Glomerular visceral epithelial cell (primary cell): Measurements from ENCODE around the gene ASIC2.

ENCODE experiments used
- DNase-seq: peaks from one replicate; pipeline ENCODE4 v3.0.0-alpha.2; 2016; ENCODE audit errors: extremely low spot score

ASIC2 gene

GRCh38 chr17:33113991-33114370 is 179.1 kb downstream of the ASIC2 start:
- no peak for DNase-seq

DNA sequence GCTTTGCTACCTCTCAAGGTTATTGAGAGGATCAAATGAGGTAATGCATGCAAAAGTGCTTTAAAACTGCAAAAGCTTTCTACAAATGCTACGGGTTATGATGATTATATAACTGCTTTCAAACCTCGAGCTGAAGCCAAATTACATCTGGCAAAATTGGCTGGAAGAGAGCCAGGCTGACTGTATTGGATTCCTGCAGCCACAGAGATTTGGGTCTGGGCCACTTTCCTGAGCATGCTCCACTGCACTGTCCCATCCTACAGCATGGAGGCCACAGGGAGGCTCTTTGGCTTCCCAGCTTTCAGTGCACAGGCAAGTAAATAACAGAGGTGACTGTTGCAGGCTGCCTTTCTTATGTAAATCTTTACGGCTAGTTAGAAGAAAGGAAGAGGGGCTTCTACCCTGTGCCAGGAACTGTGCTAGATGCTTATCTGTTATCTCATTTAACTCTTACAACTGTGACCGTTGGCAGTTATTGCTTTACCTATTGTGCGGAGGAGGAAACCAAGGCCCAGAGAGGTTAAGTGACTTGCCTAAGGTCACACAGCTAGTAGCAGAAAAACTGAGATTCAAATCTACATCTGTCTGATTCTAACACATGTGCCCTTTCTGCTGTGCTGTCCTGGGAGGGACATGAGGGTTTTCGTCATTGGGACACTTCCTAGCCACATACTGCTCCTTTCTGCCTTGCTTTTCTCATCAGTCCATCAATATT is 179.7 kb downstream of the ASIC2 start:
- peak; percentile 43 for DNase-seq

DNA sequence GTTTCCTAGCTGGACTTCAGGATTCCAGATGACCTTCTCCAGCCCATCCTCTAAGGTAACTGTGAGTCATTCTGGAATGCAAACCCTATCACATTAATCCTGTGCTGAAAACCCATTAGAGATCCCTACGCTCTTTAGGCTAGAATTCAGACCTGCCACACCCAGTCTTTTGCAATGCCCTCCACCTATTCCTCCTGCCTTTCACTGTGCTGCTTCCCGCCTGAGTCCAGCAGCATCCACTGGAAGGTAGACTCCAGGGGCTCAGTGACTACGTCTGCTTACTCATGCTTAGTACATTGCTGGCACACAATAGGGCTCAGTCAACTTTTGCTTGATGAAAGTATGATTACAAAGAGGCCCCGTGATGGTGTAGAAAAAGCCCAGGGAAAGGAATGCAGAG is 180.3 kb downstream of the ASIC2 start:
- DNase-seq, result peak; percentile 65

GRCh38 chr17:33109336-33110072 is 183.6 kb downstream of the ASIC2 start:
- DNase-seq, result no peak

DNA sequence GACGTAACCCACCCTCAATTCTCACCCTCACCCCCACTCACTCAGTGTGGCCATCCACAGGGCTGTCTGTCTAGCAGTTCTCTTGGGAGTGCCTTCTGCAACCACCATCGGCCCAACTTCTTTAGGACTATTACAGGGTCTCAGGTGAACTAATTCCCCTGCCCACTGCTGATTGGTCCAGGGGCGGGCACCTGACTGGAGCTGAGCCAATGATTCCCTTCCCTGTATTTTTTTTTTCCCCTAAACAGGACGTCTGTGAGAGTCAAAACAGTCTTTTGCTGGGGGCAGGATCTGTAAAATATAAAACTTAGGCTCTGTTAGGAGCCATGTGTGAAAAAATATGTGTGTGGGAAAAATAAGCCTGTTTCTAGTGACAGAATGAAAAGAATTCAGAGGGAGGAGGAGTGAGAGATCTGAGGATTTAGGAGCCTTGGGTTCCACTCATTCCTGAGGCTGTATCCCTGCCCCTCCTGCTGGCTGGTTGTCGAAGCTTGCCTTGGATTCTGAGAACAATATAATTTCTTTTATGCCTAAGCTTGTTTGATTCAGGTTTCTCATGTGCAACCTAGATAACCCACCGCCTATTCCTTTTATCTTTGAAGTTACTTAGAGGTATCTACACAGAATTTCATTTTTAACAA is 186.4 kb downstream of the ASIC2 start:
- no peak for DNase-seq

DNA sequence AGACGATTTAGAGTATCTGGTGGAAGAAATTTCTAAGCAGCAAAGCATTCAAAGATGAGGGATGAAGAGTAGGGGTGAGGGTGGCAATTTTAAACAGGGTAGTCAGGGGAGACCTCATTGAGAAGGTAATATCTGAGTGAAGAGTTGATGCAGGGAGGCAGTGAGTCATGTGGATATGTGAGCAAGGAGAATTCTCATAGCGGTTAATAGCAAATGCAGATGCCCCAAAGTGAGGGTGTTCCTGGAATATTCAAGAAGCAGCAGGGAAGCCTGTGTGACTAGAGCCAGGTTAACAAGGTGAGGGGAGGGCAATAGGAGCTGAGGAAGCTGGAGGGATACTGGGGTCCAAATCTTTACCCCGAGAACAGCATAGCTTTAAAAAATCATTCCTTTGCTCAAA is 187.2 kb downstream of the ASIC2 start:
- no peak for DNase-seq

DNA sequence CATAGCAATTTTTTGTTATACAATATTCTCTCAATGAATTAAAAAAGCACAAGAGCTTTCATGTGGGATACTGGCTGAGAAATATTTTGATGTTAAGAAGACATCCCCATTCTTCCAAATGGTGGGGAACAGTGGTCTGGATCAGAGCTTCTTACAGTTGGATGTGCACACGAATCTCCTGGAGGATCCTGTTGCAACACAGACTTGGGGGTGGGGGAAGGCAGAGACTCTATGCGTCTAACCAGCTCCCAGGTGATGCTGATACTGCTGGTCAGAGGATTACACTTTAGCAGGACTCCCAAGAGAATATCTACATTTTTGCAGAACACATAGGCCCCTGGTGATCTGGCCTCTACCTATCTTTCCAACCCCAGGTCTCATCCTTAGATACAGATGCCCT is 193.2 kb downstream of the ASIC2 start:
- DNase-seq, result no peak

DNA sequence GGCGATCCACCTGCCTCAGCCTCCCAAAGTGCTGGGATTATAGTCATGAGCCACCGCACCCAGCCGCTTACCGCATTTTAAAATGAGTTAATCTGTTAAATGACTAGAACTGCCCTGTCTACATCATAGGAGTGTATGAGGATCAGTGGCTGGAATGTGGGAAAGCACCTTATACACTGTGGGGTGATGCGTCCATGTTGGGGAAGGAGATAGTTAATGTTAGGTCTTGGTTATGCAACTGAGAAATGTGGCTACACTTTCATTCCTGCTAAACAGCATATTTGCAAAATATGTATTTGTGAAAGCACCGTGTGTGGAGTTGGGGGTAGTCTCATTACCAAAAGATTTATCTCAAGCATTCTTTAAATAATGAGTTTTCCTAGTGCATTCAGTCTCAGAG is 193.8 kb downstream of the ASIC2 start:
- DNase-seq, result no peak

GRCh38 chr17:33097411-33097810 is 195.7 kb downstream of the ASIC2 start:
- no peak for DNase-seq

GRCh38 chr17:33096161-33096560 is 196.9 kb downstream of the ASIC2 start:
- DNase-seq, result no peak

DNA sequence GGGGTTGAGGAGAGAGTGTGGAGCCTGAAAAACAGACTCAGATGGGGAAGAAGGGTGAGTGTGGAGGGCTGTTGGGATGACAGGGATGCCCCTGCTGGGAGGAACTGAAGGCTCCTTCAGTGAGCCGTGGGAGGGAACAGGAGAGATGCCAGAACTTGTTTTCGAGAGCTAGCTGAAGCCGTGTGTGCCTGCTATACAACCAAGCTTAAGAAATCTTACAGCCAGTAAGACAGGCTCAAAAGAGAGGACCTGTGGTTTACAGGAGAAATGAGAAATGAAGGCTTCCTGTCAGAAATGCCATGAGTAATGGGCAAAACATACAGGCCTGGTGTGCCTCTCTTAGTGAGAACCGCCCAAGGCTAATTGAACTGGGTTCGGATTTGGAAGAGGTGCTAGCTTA is 201.8 kb downstream of the ASIC2 start:
- no peak for DNase-seq

GRCh38 chr17:33090806-33091205 is 202.3 kb downstream of the ASIC2 start:
- DNase-seq, result peak; percentile 14

GRCh38 chr17:33086878-33087277 is 206.2 kb downstream of the ASIC2 start:
- DNase-seq, result no peak

DNA sequence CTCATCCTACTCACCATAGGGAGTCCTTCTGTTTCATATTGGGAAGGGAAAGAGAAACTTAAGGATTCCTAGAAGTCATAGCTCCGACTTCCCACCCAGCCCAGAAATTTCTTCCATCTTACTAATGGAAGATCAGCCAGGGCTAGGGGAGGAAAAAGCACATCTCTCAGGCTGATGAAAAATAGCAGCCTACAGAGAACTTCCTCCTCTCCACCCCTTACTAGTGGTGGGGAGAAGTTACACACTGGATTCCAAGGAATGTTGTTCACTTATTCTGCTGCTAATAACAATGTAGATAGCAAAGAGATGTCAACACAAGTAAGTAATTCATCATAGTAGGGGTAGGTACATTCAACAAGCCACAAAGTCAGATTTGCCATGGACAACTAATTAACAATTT is 207.1 kb downstream of the ASIC2 start:
- no peak for DNase-seq

- DNase-seq, result no peak
These were observed 207.8 kb downstream of the ASIC2 start for GRCh38 chr17:33085256-33085655.

DNA sequence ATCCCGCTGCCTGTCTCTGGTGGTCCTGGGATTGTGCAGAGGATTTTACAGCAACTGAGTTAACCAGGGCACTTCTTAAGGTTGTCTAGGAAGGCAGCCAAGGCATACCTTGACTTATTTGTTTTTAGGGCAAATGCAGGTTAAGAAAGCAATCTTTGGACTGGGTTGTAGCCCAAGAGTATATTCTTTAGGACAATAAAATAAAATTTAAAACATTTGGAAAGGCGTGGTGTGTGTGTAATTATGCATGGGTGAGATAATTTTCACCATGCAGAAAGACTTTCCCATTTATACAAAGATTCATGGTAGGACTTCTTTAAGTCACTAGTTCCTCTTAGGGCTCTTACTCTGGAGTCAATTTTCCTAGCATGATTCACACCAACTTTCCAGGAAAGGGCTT is 208.3 kb downstream of the ASIC2 start:
- no peak for DNase-seq

- no peak for DNase-seq
These were observed 210.4 kb downstream of the ASIC2 start for GRCh38 chr17:33082529-33083173.

- DNase-seq, result no peak
These were observed 213.0 kb downstream of the ASIC2 start for GRCh38 chr17:33080091-33080490.

GRCh38 chr17:33079201-33079600 is 213.9 kb downstream of the ASIC2 start:
- no peak for DNase-seq

DNA sequence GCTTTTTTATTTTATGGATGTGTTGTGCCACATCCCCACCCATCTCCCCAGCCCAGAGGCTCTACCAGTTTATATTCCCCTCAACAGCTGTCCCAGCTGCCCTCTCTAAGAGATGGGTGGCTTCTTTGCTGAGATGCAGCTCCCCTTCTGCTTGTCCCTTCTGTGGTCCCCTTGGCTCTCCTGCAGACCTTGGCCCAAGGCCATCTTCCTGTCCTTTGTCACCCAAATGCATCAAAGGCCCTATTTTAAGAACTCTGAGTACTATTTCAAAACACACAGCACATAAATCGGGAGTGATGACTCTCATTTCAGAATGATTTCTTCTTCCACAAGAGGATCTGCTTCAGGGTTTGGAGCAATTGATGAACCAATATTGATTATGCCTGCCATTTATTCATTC is 216.1 kb downstream of the ASIC2 start:
- DNase-seq, result no peak

DNA sequence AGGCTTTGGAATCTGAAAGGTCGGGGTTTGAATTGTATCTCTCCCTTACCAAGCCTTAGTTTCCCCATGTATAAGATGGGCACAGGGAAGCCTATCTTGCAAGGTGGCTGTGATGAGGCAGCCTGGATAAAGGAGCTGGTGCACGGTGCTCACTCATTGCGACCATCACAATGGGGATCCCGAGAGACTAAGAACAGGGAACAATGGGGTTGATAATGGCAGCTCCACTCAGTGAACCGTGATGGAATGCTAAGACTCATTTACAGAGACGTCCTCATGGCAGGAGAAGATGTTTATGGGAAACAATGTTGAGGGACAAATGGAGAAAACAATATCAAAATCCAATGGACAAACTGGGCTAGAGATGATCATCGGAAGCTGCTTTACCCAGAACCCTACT is 219.7 kb downstream of the ASIC2 start:
- no peak for DNase-seq

- peak; percentile 84 for DNase-seq
These were observed 220.5 kb downstream of the ASIC2 start for GRCh38 chr17:33072421-33073161.
